Gastrocnemius medialis (tissue), 4 donors: ENCODE results near the gene LSAMP.

ENCODE experiments used
- POLR2A ChIP-seq, 2 donors: fragments of 450-650 bp; IDR thresholded peaks; one replicate each; pipeline ENCODE4 v1.6.1; 2017; ENCODE audit warnings: antibody characterized with exemption in 2 of 2, mild to moderate bottlenecking in 2 of 2, moderate library complexity in 2 of 2
- TF ChIP-seq, protein P1 (sequence below), 5 experiments: fragments of 450-650 bp in 3 of 5; fragments of 200-600 bp in 2 of 5; sonication (generic) in 2 of 5; IDR thresholded peaks in 4 of 5; conservative IDR thresholded peaks in 1 of 5; 1 replicate in 4 of 5; 2 replicates in 1 of 5; pipeline ENCODE4 v1.5.1; 2016 to 2019; ENCODE audit warnings: antibody characterized with exemption in 5 of 5, mild to moderate bottlenecking in 3 of 5, moderate library complexity in 3 of 5

DNA sequence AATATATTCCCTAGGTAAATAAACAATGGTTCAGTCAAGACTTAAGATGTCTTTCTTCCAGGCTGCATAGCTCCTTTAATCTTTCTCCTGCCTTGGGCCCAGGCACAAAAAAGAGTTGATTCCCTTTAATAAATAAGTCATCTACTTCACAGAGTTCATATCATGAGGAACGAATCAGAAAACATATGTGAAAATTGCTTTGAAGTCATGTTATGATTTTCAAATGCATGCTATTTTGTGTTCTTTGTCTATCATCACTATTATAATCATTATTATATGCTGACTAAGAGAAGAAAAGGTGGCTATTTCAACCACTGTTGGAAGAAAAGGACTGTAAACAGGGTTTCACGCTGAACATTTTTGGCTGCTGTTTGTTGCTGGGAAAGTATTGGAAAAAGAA, 70.4 kb downstream of the LSAMP start:
- TF ChIP-seq, protein P1, sequence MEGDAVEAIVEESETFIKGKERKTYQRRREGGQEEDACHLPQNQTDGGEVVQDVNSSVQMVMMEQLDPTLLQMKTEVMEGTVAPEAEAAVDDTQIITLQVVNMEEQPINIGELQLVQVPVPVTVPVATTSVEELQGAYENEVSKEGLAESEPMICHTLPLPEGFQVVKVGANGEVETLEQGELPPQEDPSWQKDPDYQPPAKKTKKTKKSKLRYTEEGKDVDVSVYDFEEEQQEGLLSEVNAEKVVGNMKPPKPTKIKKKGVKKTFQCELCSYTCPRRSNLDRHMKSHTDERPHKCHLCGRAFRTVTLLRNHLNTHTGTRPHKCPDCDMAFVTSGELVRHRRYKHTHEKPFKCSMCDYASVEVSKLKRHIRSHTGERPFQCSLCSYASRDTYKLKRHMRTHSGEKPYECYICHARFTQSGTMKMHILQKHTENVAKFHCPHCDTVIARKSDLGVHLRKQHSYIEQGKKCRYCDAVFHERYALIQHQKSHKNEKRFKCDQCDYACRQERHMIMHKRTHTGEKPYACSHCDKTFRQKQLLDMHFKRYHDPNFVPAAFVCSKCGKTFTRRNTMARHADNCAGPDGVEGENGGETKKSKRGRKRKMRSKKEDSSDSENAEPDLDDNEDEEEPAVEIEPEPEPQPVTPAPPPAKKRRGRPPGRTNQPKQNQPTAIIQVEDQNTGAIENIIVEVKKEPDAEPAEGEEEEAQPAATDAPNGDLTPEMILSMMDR (IDR thresholded peaks at IDR 0.05 in 4 of 5, conservative IDR thresholded peaks at IDR 0.05 in 1 of 5): no peak
- TF ChIP-seq POLR2A (IDR thresholded peaks at IDR 0.05): no peak
